Suprapubic skin (tissue), 4 donors: ENCODE measurements around the gene STT3A.

ENCODE experiments used
- CTCF ChIP-seq, 2 donors: fragments of 200-600 bp in 1 of 2; fragments of 450-650 bp in 1 of 2; sonication (generic) in 1 of 2; IDR thresholded peaks; one replicate each; pipeline ENCODE4 v1.5.1; 2016 to 2019; ENCODE audit warnings: antibody characterized with exemption in 2 of 2, mild to moderate bottlenecking in 1 of 2, moderate library complexity in 1 of 2
- EP300 ChIP-seq: sonication (generic); formaldehyde crosslinking; IDR thresholded peaks from one replicate; pipeline ENCODE4 v1.6.1; 2017; ENCODE audit warnings: antibody characterized with exemption
- POLR2A ChIP-seq, 2 donors: fragments of 450-650 bp; IDR thresholded peaks; one replicate each; pipeline ENCODE4 v1.6.1; 2017; ENCODE audit warnings: antibody characterized with exemption in 2 of 2, mild to moderate bottlenecking in 2 of 2, moderate library complexity in 2 of 2
- POLR2AphosphoS5 ChIP-seq, 3 donors: sonication (generic); formaldehyde crosslinking; IDR thresholded peaks; one replicate each; pipeline ENCODE4 v1.6.1; 2017; ENCODE audit warnings: antibody characterized with exemption in 3 of 3

- TF ChIP-seq CTCF (IDR thresholded peaks at IDR 0.05) (no peak), POLR2A (IDR thresholded peaks at IDR 0.05) (no peak), POLR2AphosphoS5 (IDR thresholded peaks at IDR 0.05) (no peak), EP300 (no peak)
Measured at GRCh38 chr11:125562430-125562829, 30.2 kb upstream of the STT3A start.
